Neural cell (in vitro differentiated cells): Measurements from ENCODE around the gene ASB14.

Source experiments
- EP300 ChIP-seq: fragments of 450-650 bp; conservative IDR thresholded peaks from 2 replicates; pipeline ENCODE4 v1.6.1; 2014; ENCODE audit warnings: antibody characterized with exemption, mild to moderate bottlenecking, moderate library complexity; ENCODE audit not compliant: poor library complexity, severe bottlenecking
- EZH2 ChIP-seq: fragments of 200-600, 300-800 bp; shearing (Covaris generic), sonication (generic); IDR thresholded peaks from 2 replicates; pipeline ENCODE4 v1.6.1; 2014; ENCODE audit warnings: antibody characterized with exemption, low read length, borderline replicate concordance, mild to moderate bottlenecking; ENCODE audit not compliant: insufficient read depth, poor library complexity, severe bottlenecking
- MXI1 ChIP-seq: fragments of 450-650 bp; conservative IDR thresholded peaks from 2 replicates; pipeline ENCODE4 v1.6.1; 2014; ENCODE audit warnings: antibody characterized with exemption, mild to moderate bottlenecking; ENCODE audit not compliant: poor library complexity, severe bottlenecking
- POLR2AphosphoS5 ChIP-seq: IDR thresholded peaks from 2 replicates; pipeline ENCODE4 v1.6.1; 2012
- RAD21 ChIP-seq: fragments of 450-650 bp; conservative IDR thresholded peaks from 2 replicates; pipeline ENCODE4 v1.6.1; 2014; ENCODE audit warnings: antibody characterized with exemption, mild to moderate bottlenecking, moderate library complexity
- SMC3 ChIP-seq: fragments of 450-650 bp; conservative IDR thresholded peaks from 2 replicates; pipeline ENCODE4 v1.6.1; 2014; ENCODE audit warnings: antibody characterized with exemption, mild to moderate bottlenecking, moderate library complexity; ENCODE audit not compliant: poor library complexity
- TAF1 ChIP-seq: IDR thresholded peaks from 2 replicates; pipeline ENCODE4 v1.6.1; 2012; ENCODE audit warnings: low read depth
- TF ChIP-seq, protein P1 (sequence below): fragments of 450-650 bp; IDR thresholded peaks from 2 replicates; pipeline ENCODE4 v1.5.1; 2014; ENCODE audit warnings: antibody characterized with exemption, mild to moderate bottlenecking, moderate library complexity; ENCODE audit not compliant: poor library complexity, severe bottlenecking
- TF ChIP-seq, protein P2 (sequence below): IDR thresholded peaks from 2 replicates; pipeline ENCODE4 v1.6.1; 2012; ENCODE audit warnings: borderline replicate concordance

DNA sequence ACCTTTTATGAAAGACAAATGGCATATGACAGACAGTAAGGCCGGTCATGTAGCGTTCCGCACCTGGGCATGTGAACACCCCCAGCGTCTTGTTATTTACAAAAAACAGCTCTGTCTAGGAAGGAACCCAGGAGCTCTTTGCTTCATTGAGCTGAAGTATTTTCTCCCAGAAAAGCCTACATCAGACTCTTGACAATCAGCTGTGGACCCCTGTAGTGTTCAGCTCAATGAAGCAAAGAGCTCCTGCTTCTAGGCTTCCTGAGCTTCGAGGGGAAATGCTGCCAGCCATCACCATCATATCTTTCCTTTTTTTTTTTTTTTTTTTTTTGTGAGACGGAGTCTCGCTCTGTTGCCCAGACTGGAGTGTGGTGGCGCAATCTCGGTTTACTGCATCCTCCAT is 4.1 kb downstream of the ASB14 start:
- no peak for TF ChIP-seq SMC3
- TF ChIP-seq, protein P1, sequence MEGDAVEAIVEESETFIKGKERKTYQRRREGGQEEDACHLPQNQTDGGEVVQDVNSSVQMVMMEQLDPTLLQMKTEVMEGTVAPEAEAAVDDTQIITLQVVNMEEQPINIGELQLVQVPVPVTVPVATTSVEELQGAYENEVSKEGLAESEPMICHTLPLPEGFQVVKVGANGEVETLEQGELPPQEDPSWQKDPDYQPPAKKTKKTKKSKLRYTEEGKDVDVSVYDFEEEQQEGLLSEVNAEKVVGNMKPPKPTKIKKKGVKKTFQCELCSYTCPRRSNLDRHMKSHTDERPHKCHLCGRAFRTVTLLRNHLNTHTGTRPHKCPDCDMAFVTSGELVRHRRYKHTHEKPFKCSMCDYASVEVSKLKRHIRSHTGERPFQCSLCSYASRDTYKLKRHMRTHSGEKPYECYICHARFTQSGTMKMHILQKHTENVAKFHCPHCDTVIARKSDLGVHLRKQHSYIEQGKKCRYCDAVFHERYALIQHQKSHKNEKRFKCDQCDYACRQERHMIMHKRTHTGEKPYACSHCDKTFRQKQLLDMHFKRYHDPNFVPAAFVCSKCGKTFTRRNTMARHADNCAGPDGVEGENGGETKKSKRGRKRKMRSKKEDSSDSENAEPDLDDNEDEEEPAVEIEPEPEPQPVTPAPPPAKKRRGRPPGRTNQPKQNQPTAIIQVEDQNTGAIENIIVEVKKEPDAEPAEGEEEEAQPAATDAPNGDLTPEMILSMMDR = no peak
- no peak for TF ChIP-seq EP300
- TF ChIP-seq, protein P2, sequence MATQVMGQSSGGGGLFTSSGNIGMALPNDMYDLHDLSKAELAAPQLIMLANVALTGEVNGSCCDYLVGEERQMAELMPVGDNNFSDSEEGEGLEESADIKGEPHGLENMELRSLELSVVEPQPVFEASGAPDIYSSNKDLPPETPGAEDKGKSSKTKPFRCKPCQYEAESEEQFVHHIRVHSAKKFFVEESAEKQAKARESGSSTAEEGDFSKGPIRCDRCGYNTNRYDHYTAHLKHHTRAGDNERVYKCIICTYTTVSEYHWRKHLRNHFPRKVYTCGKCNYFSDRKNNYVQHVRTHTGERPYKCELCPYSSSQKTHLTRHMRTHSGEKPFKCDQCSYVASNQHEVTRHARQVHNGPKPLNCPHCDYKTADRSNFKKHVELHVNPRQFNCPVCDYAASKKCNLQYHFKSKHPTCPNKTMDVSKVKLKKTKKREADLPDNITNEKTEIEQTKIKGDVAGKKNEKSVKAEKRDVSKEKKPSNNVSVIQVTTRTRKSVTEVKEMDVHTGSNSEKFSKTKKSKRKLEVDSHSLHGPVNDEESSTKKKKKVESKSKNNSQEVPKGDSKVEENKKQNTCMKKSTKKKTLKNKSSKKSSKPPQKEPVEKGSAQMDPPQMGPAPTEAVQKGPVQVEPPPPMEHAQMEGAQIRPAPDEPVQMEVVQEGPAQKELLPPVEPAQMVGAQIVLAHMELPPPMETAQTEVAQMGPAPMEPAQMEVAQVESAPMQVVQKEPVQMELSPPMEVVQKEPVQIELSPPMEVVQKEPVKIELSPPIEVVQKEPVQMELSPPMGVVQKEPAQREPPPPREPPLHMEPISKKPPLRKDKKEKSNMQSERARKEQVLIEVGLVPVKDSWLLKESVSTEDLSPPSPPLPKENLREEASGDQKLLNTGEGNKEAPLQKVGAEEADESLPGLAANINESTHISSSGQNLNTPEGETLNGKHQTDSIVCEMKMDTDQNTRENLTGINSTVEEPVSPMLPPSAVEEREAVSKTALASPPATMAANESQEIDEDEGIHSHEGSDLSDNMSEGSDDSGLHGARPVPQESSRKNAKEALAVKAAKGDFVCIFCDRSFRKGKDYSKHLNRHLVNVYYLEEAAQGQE = no peak
- no peak for TF ChIP-seq TAF1
- TF ChIP-seq POLR2AphosphoS5 = no peak
- TF ChIP-seq EZH2 = no peak
- no peak for TF ChIP-seq RAD21
- no peak for TF ChIP-seq MXI1
